Ishikawa (cell line): ENCODE data around the gene GIMAP8.

Experiments used
- RAD21 ChIP-seq: IDR thresholded peaks from 2 replicates; pipeline ENCODE4 v1.6.1; 2012; ENCODE audit warnings: low read depth
- REST ChIP-seq: IDR thresholded peaks from 2 replicates; pipeline ENCODE4 v1.6.1; 2012; ENCODE audit warnings: low read depth, mild to moderate bottlenecking
- TAF1 ChIP-seq: IDR thresholded peaks from 2 replicates; pipeline ENCODE4 v1.6.1; 2012; ENCODE audit warnings: low read depth, mild to moderate bottlenecking
- TCF12 ChIP-seq: IDR thresholded peaks from 2 replicates; pipeline ENCODE4 v1.6.1; 2012; ENCODE audit warnings: low read depth
- YY1 ChIP-seq: IDR thresholded peaks from 2 replicates; pipeline ENCODE4 v1.6.1; 2012; ENCODE audit warnings: low read depth
- ZBTB7A ChIP-seq: IDR thresholded peaks from 2 replicates; pipeline ENCODE4 v1.6.1; 2012; ENCODE audit warnings: low read depth
- TF ChIP-seq, protein P1 (sequence below): IDR thresholded peaks from 2 replicates; pipeline ENCODE4 v1.6.1; 2012

DNA sequence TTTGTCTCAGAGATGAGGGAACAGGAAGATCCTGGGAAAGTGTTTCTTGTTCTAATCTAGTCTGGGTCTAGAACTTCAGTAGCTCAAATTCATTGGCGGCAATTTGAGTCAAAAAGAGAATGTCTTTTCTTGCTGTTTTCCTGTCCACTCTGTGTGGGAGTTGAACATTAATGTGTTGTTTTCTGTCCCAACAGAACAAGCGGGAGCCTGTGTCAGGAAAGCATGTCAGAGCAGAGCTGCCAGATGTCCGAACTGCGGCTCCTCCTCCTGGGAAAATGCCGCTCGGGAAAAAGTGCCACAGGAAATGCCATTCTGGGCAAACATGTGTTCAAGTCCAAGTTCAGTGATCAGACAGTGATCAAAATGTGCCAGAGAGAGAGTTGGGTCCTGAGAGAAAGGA is 16.0 kb downstream of the GIMAP8 start:
- TF ChIP-seq TAF1 (no peak), REST (no peak), YY1 (no peak), RAD21 (no peak), TCF12 (no peak), ZBTB7A (no peak)
- TF ChIP-seq, protein P1, sequence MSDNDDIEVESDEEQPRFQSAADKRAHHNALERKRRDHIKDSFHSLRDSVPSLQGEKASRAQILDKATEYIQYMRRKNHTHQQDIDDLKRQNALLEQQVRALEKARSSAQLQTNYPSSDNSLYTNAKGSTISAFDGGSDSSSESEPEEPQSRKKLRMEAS, result no peak
